Ovary (tissue), 3 donors: ENCODE data around the gene NIN.

Source experiments
- CTCF ChIP-seq, 3 donors: fragments of 450-650 bp in 2 of 3; fragments of 200-600 bp in 1 of 3; IDR thresholded peaks; one replicate each; pipeline versions ENCODE4 v1.5.1 to v1.8.0; 2016 to 2022; ENCODE audit warnings: antibody characterized with exemption in 3 of 3, mild to moderate bottlenecking in 1 of 3
- POLR2A ChIP-seq: fragments of 450-650 bp; IDR thresholded peaks from one replicate; pipeline ENCODE4 v1.6.1; 2017; ENCODE audit warnings: antibody characterized with exemption, mild to moderate bottlenecking, moderate library complexity
- donor health status: DM: no; HTN: no; CAD: no.

GRCh38 chr14:50871914-50872732 is 41.2 kb upstream of the NIN start, which contains the start of gene ABHD12B:
- TF ChIP-seq CTCF (IDR thresholded peaks at IDR 0.05) (no peak), POLR2A (no peak)
